ENCODE results near the gene GRIN2C. TPM values are rescaled to one million over a fixed set of nuclear protein-coding genes. Genes with fewer than 3 reads are reported as not detected.

GRIN2C gene
- total RNA-seq, 2 donors from 2014 or later: 27.6 to 34.4 TPM

GRCh38 chr17:74807925-74808324 is 51.8 kb downstream of the GRIN2C start:
- Histone ChIP-seq H3K36me3 (peaks cover 4% of the 10 kb centered on the region), H3K27me3 (no peaks in the 10 kb centered on the region), H3K4me3 (no peak overlapping the region), H3K27ac (no peak overlapping the region), H3K4me1 (peaks cover 0 to 29% of the 10 kb centered on the region in 2 donors), H3K9me3 (no peaks in the 10 kb centered on the region)
- DNase-seq (ENCODE audit: low spot score): no peak
- no peak for TF ChIP-seq CTCF (IDR thresholded peaks at IDR 0.05)

GRCh38 chr17:74807441-74807840 is 52.2 kb downstream of the GRIN2C start:
- Histone ChIP-seq H3K9me3 (no peaks in the 10 kb centered on the region), H3K36me3 (peaks cover 4% of the 10 kb centered on the region), H3K27ac (no peak overlapping the region), H3K4me1 (peaks cover 0 to 24% of the 10 kb centered on the region in 2 donors), H3K27me3 (no peaks in the 10 kb centered on the region), H3K4me3 (no peak overlapping the region)
- DNase-seq (ENCODE audit: low spot score): no peak
- no peak for TF ChIP-seq CTCF (IDR thresholded peaks at IDR 0.05)

- no peak for TF ChIP-seq CTCF (IDR thresholded peaks at IDR 0.05)
- Histone ChIP-seq H3K9me3 (no peaks in the 10 kb centered on the region), H3K27ac (no peak overlapping the region), H3K4me3 (no peak overlapping the region), H3K36me3 (peaks cover 4% of the 10 kb centered on the region), H3K27me3 (no peaks in the 10 kb centered on the region), H3K4me1 (peaks cover 0 to 13% of the 10 kb centered on the region in 2 donors)
- no peak for DNase-seq (ENCODE audit: low spot score)
Measured at GRCh38 chr17:74806334-74806733, 53.4 kb downstream of the GRIN2C start.

GRCh38 chr17:74805591-74805991 is 54.1 kb downstream of the GRIN2C start:
- peaks cover 0 to 5% of the 10 kb centered on the region in 2 donors for H3K4me1 ChIP-seq
- DNase-seq (ENCODE audit: low spot score): no peak
- peaks cover 4% of the 10 kb centered on the region for H3K36me3 ChIP-seq
- no peaks in the 10 kb centered on the region for H3K27me3 ChIP-seq
- H3K9me3 ChIP-seq: no peaks in the 10 kb centered on the region
- H3K4me3 ChIP-seq: no peak overlapping the region
- H3K27ac ChIP-seq: no peak overlapping the region
- TF ChIP-seq CTCF (IDR thresholded peaks at IDR 0.05): no peak

- H3K36me3 ChIP-seq: peaks cover 4% of the 10 kb centered on the region
Measured at GRCh38 chr17:74804683-74805082, 55.0 kb downstream of the GRIN2C start.

More at GRCh38 chr17:74804683-74805082, 55.0 kb downstream of the GRIN2C start:
- Histone ChIP-seq H3K9me3 (no peaks in the 10 kb centered on the region), H3K27ac (no peak overlapping the region), H3K27me3 (no peaks in the 10 kb centered on the region), H3K4me1 (no peaks in the 10 kb centered on the region), H3K4me3 (no peak overlapping the region)
- no peak for DNase-seq (ENCODE audit: low spot score)
- TF ChIP-seq CTCF (IDR thresholded peaks at IDR 0.05): no peak

All from right atrium auricular region (tissue), 2 donors.